GM18502 (cell line): ENCODE results near the gene SERPINA5.

ENCODE experiments used
- ATAC-seq: cut with Tn5 transposase; IDR thresholded peaks from one replicate; pipeline ENCODE4 v1.9.1; 2021; ENCODE audit warnings: mild to moderate bottlenecking; ENCODE audit not compliant: unreplicated experiment, poor library complexity

Gene SERPINA5

DNA sequence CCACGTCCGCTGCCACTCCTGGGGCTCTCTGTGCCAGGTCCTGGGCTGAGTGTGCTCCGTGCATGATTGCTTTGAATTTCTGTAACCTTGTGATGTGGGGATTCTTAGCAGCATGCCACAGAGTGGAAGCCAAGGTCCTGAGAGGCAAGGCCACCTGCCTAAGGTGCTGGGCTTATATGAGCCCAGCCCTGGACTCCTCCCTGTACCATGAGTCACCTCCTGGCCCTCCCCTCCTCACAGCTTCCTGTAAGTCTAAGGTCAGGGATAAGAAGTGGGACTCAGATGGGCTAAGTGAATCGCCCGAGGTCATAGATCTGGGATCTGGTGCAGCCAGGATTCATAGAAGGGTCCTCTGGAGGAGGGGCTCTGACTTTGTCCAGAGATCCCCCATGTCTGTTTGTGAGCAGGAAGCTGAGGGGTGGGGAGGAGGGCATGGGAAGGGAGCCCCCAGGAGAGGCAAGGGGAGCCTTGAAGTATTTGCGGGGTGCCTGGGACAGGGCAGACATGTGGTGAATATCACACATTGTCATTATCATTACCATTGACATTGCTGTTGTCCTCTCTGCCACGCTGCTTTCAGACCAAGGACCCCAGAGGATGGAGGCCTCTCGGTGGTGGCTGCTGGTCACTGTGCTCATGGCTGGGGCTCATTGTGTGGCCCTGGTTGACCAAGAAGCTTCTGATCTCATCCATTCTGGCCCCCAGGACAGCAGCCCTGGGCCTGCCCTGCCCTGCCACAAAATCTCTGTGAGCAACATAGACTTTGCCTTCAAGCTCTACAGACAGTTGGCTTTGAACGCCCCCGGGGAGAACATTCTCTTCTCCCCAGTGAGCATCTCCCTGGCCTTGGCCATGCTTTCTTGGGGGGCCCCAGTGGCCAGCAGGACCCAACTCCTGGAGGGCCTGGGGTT lies 59.8 kb downstream of the SERPINA5 start:
- ATAC-seq, result no peak

DNA sequence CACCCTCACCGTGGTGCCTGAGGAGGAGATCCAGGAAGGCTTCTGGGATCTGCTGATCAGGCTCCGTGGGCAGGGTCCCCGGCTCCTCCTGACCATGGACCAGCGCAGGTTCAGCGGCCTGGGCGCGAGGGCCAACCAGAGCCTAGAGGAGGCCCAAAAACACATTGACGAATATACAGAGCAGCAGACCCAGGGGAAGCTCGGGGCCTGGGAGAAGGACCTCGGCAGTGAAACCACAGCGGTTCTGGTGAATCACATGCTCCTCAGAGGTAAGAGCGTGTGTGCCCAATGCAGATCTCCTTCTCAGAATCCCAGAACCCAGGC lies 60.4 kb downstream of the SERPINA5 start:
- ATAC-seq, result no peak
